IMR-90 (cell line): ENCODE results near the gene TOMM40. TPM values are rescaled to one million over a fixed set of nuclear protein-coding genes. Genes with fewer than 3 reads are reported as not detected.
A peak's percentile ranks its signal among the peaks of the same experiment; 100 is the strongest.

ENCODE experiments used
- ATAC-seq: fragments of 200-7000 bp; cut with Tn5 transposase; 2 replicates; pipeline ENCODE4 v1.9.1; 2020; ENCODE audit warnings: low read depth, mild to moderate bottlenecking, moderate library complexity
- BruUV-seq: library from RNA; stranded (reverse); fragments of 400-500 nt; replicated peaks from 2 replicates; lab custom pipeline; 2021; lab: Mats Ljungman, UMichigan
- CTCF ChIA-PET: fragments of 300-600 bp; formaldehyde crosslinking; extraction: SDS; loops from one replicate; lab custom pipeline; 2021; ENCODE audit warnings: antibody characterized with exemption; lab: Yijun Ruan, JAX
- POLR2A ChIA-PET: fragments of 300-600 bp; sonication (Branson Sonifier 250); formaldehyde crosslinking; loops from one replicate; lab custom pipeline; 2022; ENCODE audit warnings: antibody characterized with exemption; ENCODE audit not compliant: unreplicated experiment; lab: Charles Lee
- DNase-seq: peaks from one replicate; pipeline ENCODE4 v3.0.0; 2013
- H2AFZ ChIP-seq: replicated peaks from 2 replicates; pipeline ENCODE3; 2013; ENCODE audit warnings: low read length, mild to moderate bottlenecking; ENCODE audit not compliant: poor library complexity
- H2AK5ac ChIP-seq: 2 replicates; pipeline ENCODE4 v1.6.1; 2013; ENCODE audit warnings: low read depth, low read length, inconsistent platforms
- H2AK9ac ChIP-seq: replicated peaks from 2 replicates; pipeline ENCODE3; 2013; ENCODE audit warnings: mild to moderate bottlenecking, low read depth, low read length, moderate library complexity; ENCODE audit not compliant: poor library complexity
- H2BK120ac ChIP-seq: 2 replicates; pipeline ENCODE4 v1.6.1; 2013; ENCODE audit warnings: low read depth, low read length, inconsistent platforms
- H2BK15ac ChIP-seq: 3 replicates; pipeline ENCODE4 v1.6.1; 2013; ENCODE audit warnings: low read depth, low read length, inconsistent platforms
- H2BK20ac ChIP-seq: 2 replicates; pipeline ENCODE4 v1.6.1; 2013; ENCODE audit warnings: low read depth, mild to moderate bottlenecking, inconsistent platforms, low read length, moderate library complexity
- H2BK5ac ChIP-seq: 2 replicates; pipeline ENCODE4 v1.6.1; 2013; ENCODE audit warnings: mild to moderate bottlenecking, low read depth, low read length, inconsistent platforms; ENCODE audit not compliant: poor library complexity, severe bottlenecking
- H3K14ac ChIP-seq: replicated peaks from 2 replicates; pipeline ENCODE4 v1.6.1; 2013; ENCODE audit warnings: low read depth, low read length, inconsistent platforms
- H3K18ac ChIP-seq: 2 replicates; pipeline ENCODE4 v1.6.1; 2013; ENCODE audit warnings: low read depth, low read length, control low read depth
- H3K23ac ChIP-seq: 2 replicates; pipeline ENCODE4 v1.6.1; 2013; ENCODE audit warnings: low read depth, low read length, inconsistent platforms
- H3K27ac ChIP-seq: 2 replicates; pipeline ENCODE4 v1.5.1; 2013; ENCODE audit warnings: mild to moderate bottlenecking, control low read depth, low read length; ENCODE audit not compliant: insufficient read depth
- H3K27me3 ChIP-seq: 2 replicates; pipeline ENCODE4 v1.6.1; 2013; ENCODE audit warnings: low read length; ENCODE audit not compliant: control insufficient read depth, insufficient read depth
- H3K36me3 ChIP-seq: 2 replicates; pipeline ENCODE4 v1.6.1; 2013; ENCODE audit warnings: low read length, mixed read lengths; ENCODE audit not compliant: control insufficient read depth, insufficient read depth
- H3K4ac ChIP-seq: 2 replicates; pipeline ENCODE4 v1.6.1; 2013; ENCODE audit warnings: low read depth, low read length, inconsistent platforms
- H3K4me1 ChIP-seq: 2 replicates; pipeline ENCODE4 v1.6.1; 2013; ENCODE audit warnings: low read length, mixed read lengths; ENCODE audit not compliant: control insufficient read depth, insufficient read depth
- H3K4me2 ChIP-seq: 2 replicates; pipeline ENCODE4 v1.6.1; 2013; ENCODE audit warnings: low read depth, mild to moderate bottlenecking, control low read depth, low read length, moderate library complexity
- H3K4me3 ChIP-seq: 2 replicates; pipeline ENCODE4 v1.5.1; 2013; ENCODE audit warnings: low read depth, mild to moderate bottlenecking, control low read depth, low read length, moderate library complexity; ENCODE audit not compliant: insufficient read depth
- H3K56ac ChIP-seq: 2 replicates; pipeline ENCODE4 v1.6.1; 2013; ENCODE audit warnings: low read length, inconsistent platforms; ENCODE audit not compliant: insufficient read depth; ENCODE audit errors: extremely low read depth
- H3K79me1 ChIP-seq, 2 experiments: 2 replicates each; pipeline ENCODE4 v1.6.1; 2013; ENCODE audit warnings: low read length in 2 of 2, inconsistent platforms in 1 of 2, low read depth in 1 of 2
- H3K9ac ChIP-seq: 2 replicates; pipeline ENCODE4 v1.6.1; 2013; ENCODE audit warnings: low read depth, low read length, control low read depth
- H3K9me1 ChIP-seq: 2 replicates; pipeline ENCODE4 v1.6.1; 2013; ENCODE audit warnings: low read length, inconsistent platforms; ENCODE audit not compliant: insufficient read depth
- H3K9me3 ChIP-seq: 2 replicates; pipeline ENCODE4 v1.6.1; 2013; ENCODE audit warnings: low read length; ENCODE audit not compliant: control insufficient read depth, insufficient read depth
- H4K20me1 ChIP-seq: 2 replicates; pipeline ENCODE4 v1.6.1; 2013; ENCODE audit warnings: low read length, inconsistent platforms; ENCODE audit not compliant: insufficient read depth
- H4K5ac ChIP-seq: 2 replicates; pipeline ENCODE4 v1.6.1; 2013; ENCODE audit warnings: mild to moderate bottlenecking, low read depth, low read length, control low read depth
- H4K8ac ChIP-seq, 2 experiments: 2 replicates each; pipeline ENCODE4 v1.6.1; 2013; ENCODE audit warnings: low read depth in 2 of 2, low read length in 2 of 2, control low read depth in 1 of 2, inconsistent platforms in 1 of 2
- H4K91ac ChIP-seq: 2 replicates; pipeline ENCODE4 v1.6.1; 2013; ENCODE audit warnings: low read depth, low read length, inconsistent platforms; ENCODE audit not compliant: insufficient read depth
- BHLHE40 ChIP-seq: fragments of 150-350 bp; IDR thresholded peaks from 2 replicates; pipeline ENCODE4 v1.6.1; 2016; ENCODE audit warnings: mild to moderate bottlenecking, low read depth, low read length
- CEBPB ChIP-seq: IDR thresholded peaks from 2 replicates; pipeline ENCODE4 v1.6.1; 2012; ENCODE audit warnings: low read depth, low read length, improper control_type of control experiment
- CHD1 ChIP-seq: IDR thresholded peaks from 2 replicates; pipeline ENCODE4 v1.6.1; 2012; ENCODE audit warnings: low read depth, low read length, improper control_type of control experiment
- CTCF ChIP-seq: conservative IDR thresholded peaks from 2 replicates; pipeline ENCODE4 v1.5.1; 2012; ENCODE audit warnings: mild to moderate bottlenecking, low read depth, low read length, improper control_type of control experiment
- ELK1 ChIP-seq: fragments of 150-350 bp; IDR thresholded peaks from 2 replicates; pipeline ENCODE4 v1.6.1; 2016; ENCODE audit warnings: low read depth, mild to moderate bottlenecking, low read length, moderate library complexity, borderline replicate concordance
- FOS ChIP-seq: fragments of 150-350 bp; IDR thresholded peaks from 2 replicates; pipeline ENCODE4 v1.6.1; 2016; ENCODE audit warnings: low read depth, low read length
- MAFK ChIP-seq: IDR thresholded peaks from 2 replicates; pipeline ENCODE4 v1.6.1; 2012; ENCODE audit warnings: low read depth, low read length, improper control_type of control experiment
- MAZ ChIP-seq: IDR thresholded peaks from 2 replicates; pipeline ENCODE4 v1.6.1; 2012; ENCODE audit warnings: low read depth, mild to moderate bottlenecking, low read length, improper control_type of control experiment, moderate library complexity, borderline replicate concordance
- MXI1 ChIP-seq: IDR thresholded peaks from 2 replicates; pipeline ENCODE4 v1.6.1; 2012; ENCODE audit warnings: low read depth, mild to moderate bottlenecking, low read length, moderate library complexity, borderline replicate concordance
- NFE2L2 ChIP-seq: fragments of 150-350 bp; IDR thresholded peaks from 2 replicates; pipeline ENCODE4 v1.6.1; 2016; ENCODE audit warnings: low read depth, mild to moderate bottlenecking, low read length
- POLR2A ChIP-seq: IDR thresholded peaks from 2 replicates; pipeline ENCODE4 v1.6.1; 2012; ENCODE audit warnings: mild to moderate bottlenecking, low read depth, low read length
- RAD21 ChIP-seq: IDR thresholded peaks from 2 replicates; pipeline ENCODE4 v1.6.1; 2012; ENCODE audit warnings: low read length, improper control_type of control experiment
- RCOR1 ChIP-seq: IDR thresholded peaks from 2 replicates; pipeline ENCODE4 v1.6.1; 2012; ENCODE audit warnings: mild to moderate bottlenecking, low read length, improper control_type of control experiment; ENCODE audit not compliant: insufficient replicate concordance
- RFX5 ChIP-seq: IDR thresholded peaks from 2 replicates; pipeline ENCODE4 v1.8.0; 2012; ENCODE audit warnings: low read depth, mild to moderate bottlenecking, low read length, moderate library complexity
- SMC3 ChIP-seq: fragments of 150-350 bp; IDR thresholded peaks from 2 replicates; pipeline ENCODE4 v1.6.1; 2016; ENCODE audit warnings: low read depth, mild to moderate bottlenecking, antibody characterized with exemption, low read length, moderate library complexity
- USF2 ChIP-seq: fragments of 150-350 bp; IDR thresholded peaks from 2 replicates; pipeline ENCODE4 v1.6.1; 2017; ENCODE audit warnings: mild to moderate bottlenecking, antibody characterized with exemption, low read length, low read depth
- WGBS, 2 experiments: methylation state at CpG; one replicate each; pipeline versions ENCODE4 v1.1.5 to v1.1.7; 2013; ENCODE audit warnings: missing lambda C conversion rate in 2 of 2; ENCODE audit not compliant: insufficient read length in 1 of 2; ENCODE audit errors: extremely low coverage in 2 of 2; 5-methylcytosine and 5-hydroxymethylcytosine counted together
- dilution Hi-C: fragments of 300-500 bp; cut with HindIII; formaldehyde crosslinking; loops from one replicate; pipeline ENCODE4 v1.14.3; 2018; ENCODE audit warnings: low sequenced_read_pairs; ENCODE audit not compliant: unreplicated experiment
- in situ Hi-C: fragments of 300-500 bp; cut with MboI; formaldehyde crosslinking; loops from 3 replicates; pipeline ENCODE4 v1.14.3; 2019; ENCODE audit warnings: low sequenced_read_pairs, inconsistent platforms, mixed read lengths
- intact Hi-C: fragments of 100-400 bp; cut with micrococcal nuclease; formaldehyde crosslinking; loops from 2 replicates; pipeline ENCODE4 v1.10.0; 2022
- polyA plus RNA-seq, 3 experiments: library from polyadenylated mRNA; depleted of rRNA; stranded (reverse); fragments of >200 nt; gene quantifications; 2 replicates each; pipeline ENCODE4 v1.2.3, GENCODE V29; 2012; ENCODE audit warnings: low replicate concordance in 1 of 3
- total RNA-seq: library from RNA; depleted of rRNA; stranded (reverse); fragments of >200 nt; gene quantifications from 2 replicates; pipeline ENCODE4 v1.2.3, GENCODE V29; 2012

The TOMM40 gene
- total and polyA plus RNA-seq, 2 of the 4 experiments (the other 2 are of a cell fraction): 54.8 to 62.6 TPM

GRCh38 chr19:44893332-44894051 is 2.4 kb downstream of the TOMM40 start:
- BruUV-seq: no TSS peak
- DNase-seq (no peak), ATAC-seq (no peak)
- H4K5ac ChIP-seq: no peak overlapping the region
- H3K9ac ChIP-seq: no peak overlapping the region
- no peak overlapping the region for H2BK120ac ChIP-seq
- H4K91ac ChIP-seq: no peak overlapping the region
- ChIA-PET POLR2A (no interaction called here), CTCF (no interaction called here)
- no peaks in the 10 kb centered on the region for H3K9me3 ChIP-seq
- no peak overlapping the region for H2BK15ac ChIP-seq
- dilution Hi-C loops: no loop called here
- 91% methylated on average over 9 of the region's 18 CpGs; no CpG with 5 or more reads in 1 of the 2 experiments for WGBS, 2 experiments
- intact Hi-C loops: no loop called here
- no peak overlapping the region for H3K4me3 ChIP-seq
- no peak overlapping the region for H2AFZ ChIP-seq
- H4K20me1 ChIP-seq: peaks cover 10% of the 10 kb centered on the region
- no peak overlapping the region for H3K4ac ChIP-seq
- H4K8ac ChIP-seq: no peak overlapping the region
- H3K9me1 ChIP-seq: peaks cover 7% of the 10 kb centered on the region
- H3K36me3 ChIP-seq: peaks cover 41% of the 10 kb centered on the region
- TF ChIP-seq RFX5 (no peak), ELK1 (no peak), BHLHE40 (no peak), RCOR1 (no peak), SMC3 (no peak), MAZ (no peak), CHD1 (no peak), FOS (no peak), POLR2A (no peak), CEBPB (no peak), CTCF (no peak), NFE2L2 (no peak), USF2 (no peak), MXI1 (no peak), MAFK (no peak), RAD21 (no peak)
- no peaks in the 10 kb centered on the region for H3K27me3 ChIP-seq
- H2BK5ac ChIP-seq: no peak overlapping the region
- H2AK5ac ChIP-seq: no peak overlapping the region
- no peak overlapping the region for H2BK20ac ChIP-seq
- in situ Hi-C loops: no loop called here
- peaks cover 20 to 43% of the 10 kb centered on the region in 2 experiments for H3K79me1 ChIP-seq
- H3K4me1 ChIP-seq: peaks cover 4% of the 10 kb centered on the region
- no peak overlapping the region for H3K18ac ChIP-seq
- no peak overlapping the region for H3K23ac ChIP-seq
- no peak overlapping the region for H3K56ac ChIP-seq
- no peak overlapping the region for H3K27ac ChIP-seq
- H3K14ac ChIP-seq: no peak overlapping the region
- H3K4me2 ChIP-seq: no peak overlapping the region
- H2AK9ac ChIP-seq: peak overlapping the region; percentile 19
